GM23338 (cell line): ENCODE data around the gene VSIG10L2. TPM values are rescaled to one million over a fixed set of nuclear protein-coding genes. Genes with fewer than 3 reads are reported as not detected.

ENCODE experiments used
- ATAC-seq: fragments of 200-7000 bp; cut with Tn5 transposase; 3 replicates; pipeline ENCODE4 v1.9.1; 2020
- DNase-seq: peaks from one replicate; pipeline ENCODE4 v3.0.0-alpha.2; 2015; ENCODE audit warnings: low spot score
- H2AFZ ChIP-seq: fragments of 200-600 bp; sonication (generic); 2 replicates; pipeline ENCODE4 v1.8.0; 2016; ENCODE audit warnings: antibody characterized with exemption, mild to moderate bottlenecking, moderate library complexity
- H3F3A ChIP-seq: fragments of 200-600 bp; sonication (generic); replicated peaks from 2 replicates; pipeline ENCODE4 v1.8.0; 2017; ENCODE audit warnings: antibody characterized with exemption, mixed run types, low read depth
- H3K27ac ChIP-seq: fragments of 200-600 bp; sonication (generic); 2 replicates; pipeline ENCODE4 v1.6.1; 2016; ENCODE audit warnings: low read depth
- H3K27me3 ChIP-seq: fragments of 200-600 bp; sonication (generic); 2 replicates; pipeline ENCODE4 v1.8.0; 2016; ENCODE audit warnings: mild to moderate bottlenecking, mixed run types, moderate library complexity; ENCODE audit not compliant: insufficient read depth
- H3K36me3 ChIP-seq: fragments of 200-600 bp; sonication (generic); 2 replicates; pipeline ENCODE4 v1.8.0; 2016; ENCODE audit warnings: mild to moderate bottlenecking; ENCODE audit not compliant: insufficient read depth
- H3K4me1 ChIP-seq: fragments of 200-600 bp; sonication (generic); 2 replicates; pipeline ENCODE4 v1.8.0; 2016; ENCODE audit warnings: mild to moderate bottlenecking, moderate library complexity; ENCODE audit not compliant: insufficient read depth
- H3K4me2 ChIP-seq: fragments of 200-600 bp; sonication (generic); 2 replicates; pipeline ENCODE4 v1.7.1; 2017; ENCODE audit warnings: mixed run types
- H3K4me3 ChIP-seq: fragments of 200-600 bp; sonication (generic); 2 replicates; pipeline ENCODE4 v1.6.1; 2016; ENCODE audit warnings: mixed run types
- H3K79me2 ChIP-seq: fragments of 200-600 bp; sonication (generic); replicated peaks from 2 replicates; pipeline ENCODE4 v1.8.0; 2017; ENCODE audit warnings: mild to moderate bottlenecking; ENCODE audit not compliant: insufficient read depth
- H3K9me2 ChIP-seq: fragments of 200-600 bp; sonication (generic); 2 replicates; pipeline ENCODE4 v1.8.0; 2017; ENCODE audit not compliant: insufficient read depth
- H4K20me1 ChIP-seq: fragments of 200-600 bp; sonication (generic); replicated peaks from 2 replicates; pipeline ENCODE4 v1.8.0; 2017; ENCODE audit warnings: mild to moderate bottlenecking; ENCODE audit not compliant: insufficient read depth
- H3K27ac Mint-ChIP-seq: 2 replicates; pipeline ENCODE4 v1.8.0; 2020; ENCODE audit warnings: inconsistent platforms, mild to moderate bottlenecking, moderate library complexity, mixed read lengths
- H3K27me3 Mint-ChIP-seq: 3 replicates; pipeline ENCODE4 v1.8.0; 2022; ENCODE audit warnings: low read depth, mild to moderate bottlenecking, moderate library complexity, mixed read lengths, inconsistent platforms; ENCODE audit not compliant: insufficient read depth, poor library complexity
- H3K36me3 Mint-ChIP-seq: 3 replicates; pipeline ENCODE4 v1.8.0; 2021; ENCODE audit warnings: low read depth, mild to moderate bottlenecking, inconsistent platforms, moderate library complexity, mixed read lengths
- H3K4me1 Mint-ChIP-seq: 3 replicates; pipeline ENCODE4 v1.8.0; 2020; ENCODE audit warnings: mild to moderate bottlenecking, inconsistent platforms, mixed read lengths
- H3K4me3 Mint-ChIP-seq: 3 replicates; pipeline ENCODE4 v1.8.0; 2021; ENCODE audit warnings: moderate library complexity, mild to moderate bottlenecking, inconsistent platforms, mixed read lengths
- H3K9me3 Mint-ChIP-seq: 3 replicates; pipeline ENCODE4 v1.8.0; 2020; ENCODE audit warnings: moderate library complexity, mild to moderate bottlenecking, inconsistent platforms, mixed read lengths
- CREB1 ChIP-seq: fragments of 250-450 bp; sonication (Bioruptor Pico); IDR thresholded peaks from 2 replicates; pipeline ENCODE4 v1.5.0; 2020; ENCODE audit warnings: low read depth, mild to moderate bottlenecking, moderate library complexity
- JUNB ChIP-seq: IDR thresholded peaks from one replicate; pipeline ENCODE4 v1.6.1; 2016; ENCODE audit warnings: antibody characterized with exemption; ENCODE audit not compliant: unreplicated experiment
- NANOG ChIP-seq: IDR thresholded peaks from 2 replicates; pipeline ENCODE4 v1.6.1; 2016; ENCODE audit warnings: antibody characterized with exemption, borderline replicate concordance
- POLR2AphosphoS5 ChIP-seq: IDR thresholded peaks from 2 replicates; pipeline ENCODE4 v1.6.1; 2016; ENCODE audit warnings: antibody characterized with exemption, low read depth
- REST ChIP-seq: IDR thresholded peaks from one replicate; pipeline ENCODE4 v1.6.1; 2018; ENCODE audit warnings: antibody characterized with exemption; ENCODE audit not compliant: unreplicated experiment
- STAT1 ChIP-seq: IDR thresholded peaks from one replicate; pipeline ENCODE4 v1.6.1; 2016; ENCODE audit warnings: antibody characterized with exemption; ENCODE audit not compliant: unreplicated experiment
- ZNF331 ChIP-seq: fragments of 250-450 bp; sonication (Bioruptor Pico); IDR thresholded peaks from 2 replicates; pipeline ENCODE4 v1.5.0; 2020; ENCODE audit warnings: low read depth, mild to moderate bottlenecking, moderate library complexity
- ZNF462 ChIP-seq: fragments of 250-450 bp; sonication (Bioruptor Pico); IDR thresholded peaks from 2 replicates; pipeline ENCODE4 v1.5.0; 2020; ENCODE audit warnings: mild to moderate bottlenecking, moderate library complexity
- polyA plus RNA-seq: library from polyadenylated mRNA; unstranded; fragments of >200 nt; fragmentation: Nextera tagmentation; extraction: Ambion mirVana; gene quantifications from 2 replicates; pipeline ENCODE4 v1.2.1, GENCODE V29; 2016
- total RNA-seq: library from RNA; depleted of rRNA; stranded (reverse); fragments of >200 nt; shearing (Covaris generic); gene quantifications from 2 replicates; pipeline ENCODE4 v1.2.3, GENCODE V29; 2014
- TF ChIP-seq, protein P1 (sequence below): IDR thresholded peaks from 2 replicates; pipeline ENCODE4 v1.6.1; 2016; ENCODE audit warnings: antibody characterized with exemption

Gene VSIG10L2
- total and polyA plus RNA-seq, 2 experiments from 2014 or later, result 0.63 TPM; not detected in 1

DNA sequence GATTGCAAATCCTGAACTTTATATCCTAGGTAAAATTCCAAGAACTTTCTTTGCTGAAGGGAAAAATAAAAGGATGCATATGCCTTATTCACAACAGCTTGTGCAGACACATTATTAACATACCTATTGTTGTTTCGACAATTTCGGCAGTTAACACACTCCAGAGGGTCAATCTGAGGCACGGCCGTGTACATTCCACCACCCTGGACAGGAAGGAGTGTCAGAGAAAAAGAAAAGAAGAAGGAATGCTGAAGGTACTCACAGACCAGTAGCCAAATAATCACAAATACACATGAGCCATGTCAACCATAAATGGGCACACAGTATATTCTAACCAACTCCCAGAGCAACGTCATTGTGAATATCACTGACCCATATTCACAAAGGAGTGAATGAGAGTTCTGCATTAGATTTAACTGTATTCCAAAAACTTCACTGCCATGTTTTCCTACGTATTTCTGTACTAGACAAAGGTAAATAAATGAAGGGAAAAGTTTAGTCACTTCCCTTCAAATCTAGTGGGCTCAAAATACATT lies 32.4 kb downstream of the VSIG10L2 start (continued):
- TF ChIP-seq ZNF462 (CRISPR knock-in tag) (no peak), REST (no peak)

GRCh38 chr11:125978778-125979407 lies 33.0 kb downstream of the VSIG10L2 start:
- Histone ChIP-seq H3K27ac (no peak overlapping the region), H3K4me2 (no peak overlapping the region), H3F3A (no peaks in the 10 kb centered on the region), H3K27me3 (no peaks in the 10 kb centered on the region), H3K4me1 (0 out of 2 replicates have a peak, but pooled peaks cover 10% of the 10 kb centered on the region), H3K9me2 (no peaks in the 10 kb centered on the region), H2AFZ (no peak overlapping the region), H3K36me3 (0 out of 2 replicates have a peak, but pooled peaks cover 5% of the 10 kb centered on the region), H4K20me1 (no peaks in the 10 kb centered on the region), H3K79me2 (no peaks in the 10 kb centered on the region), H3K4me3 (no peak overlapping the region)
- Mint-ChIP-seq H3K4me1 (peaks cover 25% of the 10 kb centered on the region), H3K9me3 (no peaks in the 10 kb centered on the region), H3K4me3 (no peak overlapping the region), H3K27me3 (no peaks in the 10 kb centered on the region), H3K27ac (no peak overlapping the region), H3K36me3 (0 out of 3 replicates have a peak, but pooled peaks cover 5% of the 10 kb centered on the region)
- DNase-seq (no peak), ATAC-seq (no peak)
- no peak for TF ChIP-seq ZNF331
- no peak for TF ChIP-seq NANOG
- TF ChIP-seq, protein P1, sequence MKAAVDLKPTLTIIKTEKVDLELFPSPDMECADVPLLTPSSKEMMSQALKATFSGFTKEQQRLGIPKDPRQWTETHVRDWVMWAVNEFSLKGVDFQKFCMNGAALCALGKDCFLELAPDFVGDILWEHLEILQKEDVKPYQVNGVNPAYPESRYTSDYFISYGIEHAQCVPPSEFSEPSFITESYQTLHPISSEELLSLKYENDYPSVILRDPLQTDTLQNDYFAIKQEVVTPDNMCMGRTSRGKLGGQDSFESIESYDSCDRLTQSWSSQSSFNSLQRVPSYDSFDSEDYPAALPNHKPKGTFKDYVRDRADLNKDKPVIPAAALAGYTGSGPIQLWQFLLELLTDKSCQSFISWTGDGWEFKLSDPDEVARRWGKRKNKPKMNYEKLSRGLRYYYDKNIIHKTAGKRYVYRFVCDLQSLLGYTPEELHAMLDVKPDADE, result no peak
- TF ChIP-seq POLR2AphosphoS5, result no peak
- no peak for TF ChIP-seq JUNB
- TF ChIP-seq STAT1, result no peak
- no peak for TF ChIP-seq CREB1 (CRISPR knock-in tag)
